Neural cell (in vitro differentiated cells): ENCODE data around the gene DIAPH2.

Experiments used
- CTCF ChIP-seq: fragments of 450-650 bp; IDR thresholded peaks from 2 replicates; pipeline ENCODE4 v1.5.1; 2014; ENCODE audit warnings: antibody characterized with exemption, mild to moderate bottlenecking, moderate library complexity; ENCODE audit not compliant: poor library complexity, severe bottlenecking
- EP300 ChIP-seq: fragments of 450-650 bp; conservative IDR thresholded peaks from 2 replicates; pipeline ENCODE4 v1.6.1; 2014; ENCODE audit warnings: antibody characterized with exemption, mild to moderate bottlenecking, moderate library complexity; ENCODE audit not compliant: poor library complexity, severe bottlenecking
- EZH2 ChIP-seq: fragments of 200-600, 300-800 bp; shearing (Covaris generic), sonication (generic); IDR thresholded peaks from 2 replicates; pipeline ENCODE4 v1.6.1; 2014; ENCODE audit warnings: antibody characterized with exemption, low read length, borderline replicate concordance, mild to moderate bottlenecking; ENCODE audit not compliant: insufficient read depth, poor library complexity, severe bottlenecking
- POLR2AphosphoS5 ChIP-seq: IDR thresholded peaks from 2 replicates; pipeline ENCODE4 v1.6.1; 2012
- RAD21 ChIP-seq: fragments of 450-650 bp; conservative IDR thresholded peaks from 2 replicates; pipeline ENCODE4 v1.6.1; 2014; ENCODE audit warnings: antibody characterized with exemption, mild to moderate bottlenecking, moderate library complexity
- SMC3 ChIP-seq: fragments of 450-650 bp; conservative IDR thresholded peaks from 2 replicates; pipeline ENCODE4 v1.6.1; 2014; ENCODE audit warnings: antibody characterized with exemption, mild to moderate bottlenecking, moderate library complexity; ENCODE audit not compliant: poor library complexity
- TAF1 ChIP-seq: IDR thresholded peaks from 2 replicates; pipeline ENCODE4 v1.6.1; 2012; ENCODE audit warnings: low read depth
- TF ChIP-seq, protein P1 (sequence below): IDR thresholded peaks from 2 replicates; pipeline ENCODE4 v1.6.1; 2012; ENCODE audit warnings: borderline replicate concordance

DNA sequence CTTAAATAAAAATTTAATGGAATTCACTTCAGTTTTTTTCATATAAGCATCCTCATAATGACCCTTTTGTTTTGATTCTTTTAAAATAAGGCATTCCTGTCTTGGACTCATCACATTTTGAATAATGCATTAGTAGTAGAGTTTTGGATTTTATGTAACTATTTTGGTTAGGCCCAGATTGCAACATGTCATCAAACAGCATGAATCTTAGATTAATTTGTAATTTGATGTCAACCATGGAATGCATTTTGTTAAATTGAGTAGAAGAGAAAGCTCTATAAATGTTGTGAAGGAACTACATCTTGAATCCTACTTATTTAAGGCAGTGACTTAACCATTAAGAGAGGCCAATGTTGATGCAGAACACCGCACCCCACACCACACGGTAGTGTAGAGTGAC, 3.1 kb downstream of the DIAPH2 start:
- TF ChIP-seq CTCF (no peak), TAF1 (no peak), POLR2AphosphoS5 (no peak), RAD21 (no peak), EP300 (no peak), EZH2 (no peak), SMC3 (no peak)
- TF ChIP-seq, protein P1, sequence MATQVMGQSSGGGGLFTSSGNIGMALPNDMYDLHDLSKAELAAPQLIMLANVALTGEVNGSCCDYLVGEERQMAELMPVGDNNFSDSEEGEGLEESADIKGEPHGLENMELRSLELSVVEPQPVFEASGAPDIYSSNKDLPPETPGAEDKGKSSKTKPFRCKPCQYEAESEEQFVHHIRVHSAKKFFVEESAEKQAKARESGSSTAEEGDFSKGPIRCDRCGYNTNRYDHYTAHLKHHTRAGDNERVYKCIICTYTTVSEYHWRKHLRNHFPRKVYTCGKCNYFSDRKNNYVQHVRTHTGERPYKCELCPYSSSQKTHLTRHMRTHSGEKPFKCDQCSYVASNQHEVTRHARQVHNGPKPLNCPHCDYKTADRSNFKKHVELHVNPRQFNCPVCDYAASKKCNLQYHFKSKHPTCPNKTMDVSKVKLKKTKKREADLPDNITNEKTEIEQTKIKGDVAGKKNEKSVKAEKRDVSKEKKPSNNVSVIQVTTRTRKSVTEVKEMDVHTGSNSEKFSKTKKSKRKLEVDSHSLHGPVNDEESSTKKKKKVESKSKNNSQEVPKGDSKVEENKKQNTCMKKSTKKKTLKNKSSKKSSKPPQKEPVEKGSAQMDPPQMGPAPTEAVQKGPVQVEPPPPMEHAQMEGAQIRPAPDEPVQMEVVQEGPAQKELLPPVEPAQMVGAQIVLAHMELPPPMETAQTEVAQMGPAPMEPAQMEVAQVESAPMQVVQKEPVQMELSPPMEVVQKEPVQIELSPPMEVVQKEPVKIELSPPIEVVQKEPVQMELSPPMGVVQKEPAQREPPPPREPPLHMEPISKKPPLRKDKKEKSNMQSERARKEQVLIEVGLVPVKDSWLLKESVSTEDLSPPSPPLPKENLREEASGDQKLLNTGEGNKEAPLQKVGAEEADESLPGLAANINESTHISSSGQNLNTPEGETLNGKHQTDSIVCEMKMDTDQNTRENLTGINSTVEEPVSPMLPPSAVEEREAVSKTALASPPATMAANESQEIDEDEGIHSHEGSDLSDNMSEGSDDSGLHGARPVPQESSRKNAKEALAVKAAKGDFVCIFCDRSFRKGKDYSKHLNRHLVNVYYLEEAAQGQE, result no peak
